ENCODE data around the gene SORCS2.

The SORCS2 gene

DNA sequence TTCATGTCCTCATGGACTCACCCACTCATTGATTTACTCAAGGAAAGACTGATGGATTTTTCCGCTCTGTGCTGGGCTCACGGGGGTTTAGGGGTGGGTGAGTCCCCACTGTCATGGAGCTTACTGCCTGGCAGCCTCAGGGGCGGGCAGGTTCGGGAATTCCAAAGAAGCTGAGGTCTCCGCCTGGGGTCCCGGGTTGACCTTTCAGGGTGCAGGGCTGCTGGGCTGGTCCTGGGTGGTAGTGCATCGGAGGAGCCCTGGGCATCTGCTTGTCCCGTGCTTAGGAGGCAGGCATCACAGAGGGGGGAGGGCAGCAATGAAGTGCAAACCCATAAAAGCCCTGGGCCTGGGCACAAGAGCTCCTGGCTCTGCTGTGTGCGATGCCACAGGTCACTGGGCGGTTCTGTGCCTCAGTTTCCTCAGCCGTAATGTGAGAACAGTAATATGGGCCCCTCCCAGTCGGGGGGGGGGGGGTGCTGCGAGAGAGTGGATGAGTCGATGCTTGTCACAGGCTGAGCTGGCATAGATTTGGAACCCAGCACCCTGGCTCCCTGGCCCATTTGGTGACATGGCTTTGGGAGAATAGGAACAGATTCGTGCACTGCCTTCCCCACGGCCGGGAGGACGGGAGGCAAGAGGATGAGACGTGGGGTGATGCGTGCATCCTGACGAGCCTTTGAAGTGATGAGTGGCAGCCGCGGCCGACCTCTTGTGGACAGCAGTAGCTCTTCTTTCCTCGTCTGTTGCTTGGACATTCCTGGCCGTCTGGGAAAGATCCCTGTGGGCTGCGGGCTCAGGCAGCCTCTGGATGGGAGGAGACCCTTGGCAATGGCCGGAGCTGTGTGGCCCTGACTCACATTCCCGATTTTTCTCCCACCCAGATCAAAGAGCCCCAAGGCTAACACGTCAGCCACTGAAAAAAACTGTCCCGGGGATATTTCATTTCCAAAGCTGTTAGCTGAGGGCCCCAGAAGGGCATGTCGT, 200.4 kb downstream of the SORCS2 start:
- TF ChIP-seq, protein P1, sequence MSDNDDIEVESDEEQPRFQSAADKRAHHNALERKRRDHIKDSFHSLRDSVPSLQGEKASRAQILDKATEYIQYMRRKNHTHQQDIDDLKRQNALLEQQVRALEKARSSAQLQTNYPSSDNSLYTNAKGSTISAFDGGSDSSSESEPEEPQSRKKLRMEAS (IDR thresholded peaks at IDR 0.05; ENCODE audit: low read depth, low read length) = no peak
- TF ChIP-seq MYC (IDR thresholded peaks at IDR 0.05; ENCODE audit: low read depth, low read length) (no peak), POLR2A (IDR thresholded peaks at IDR 0.05; ENCODE audit: extremely low read depth, insufficient read length) (no peak)
- TF ChIP-seq, protein P2, sequence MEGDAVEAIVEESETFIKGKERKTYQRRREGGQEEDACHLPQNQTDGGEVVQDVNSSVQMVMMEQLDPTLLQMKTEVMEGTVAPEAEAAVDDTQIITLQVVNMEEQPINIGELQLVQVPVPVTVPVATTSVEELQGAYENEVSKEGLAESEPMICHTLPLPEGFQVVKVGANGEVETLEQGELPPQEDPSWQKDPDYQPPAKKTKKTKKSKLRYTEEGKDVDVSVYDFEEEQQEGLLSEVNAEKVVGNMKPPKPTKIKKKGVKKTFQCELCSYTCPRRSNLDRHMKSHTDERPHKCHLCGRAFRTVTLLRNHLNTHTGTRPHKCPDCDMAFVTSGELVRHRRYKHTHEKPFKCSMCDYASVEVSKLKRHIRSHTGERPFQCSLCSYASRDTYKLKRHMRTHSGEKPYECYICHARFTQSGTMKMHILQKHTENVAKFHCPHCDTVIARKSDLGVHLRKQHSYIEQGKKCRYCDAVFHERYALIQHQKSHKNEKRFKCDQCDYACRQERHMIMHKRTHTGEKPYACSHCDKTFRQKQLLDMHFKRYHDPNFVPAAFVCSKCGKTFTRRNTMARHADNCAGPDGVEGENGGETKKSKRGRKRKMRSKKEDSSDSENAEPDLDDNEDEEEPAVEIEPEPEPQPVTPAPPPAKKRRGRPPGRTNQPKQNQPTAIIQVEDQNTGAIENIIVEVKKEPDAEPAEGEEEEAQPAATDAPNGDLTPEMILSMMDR (IDR thresholded peaks at IDR 0.05; ENCODE audit: low read depth, low read length) = no peak
- no peak overlapping the region for H3K4me3 ChIP-seq (ENCODE audit: low read depth, low read length)
- no peak for DNase-seq (ENCODE audit: low read depth)

DNA sequence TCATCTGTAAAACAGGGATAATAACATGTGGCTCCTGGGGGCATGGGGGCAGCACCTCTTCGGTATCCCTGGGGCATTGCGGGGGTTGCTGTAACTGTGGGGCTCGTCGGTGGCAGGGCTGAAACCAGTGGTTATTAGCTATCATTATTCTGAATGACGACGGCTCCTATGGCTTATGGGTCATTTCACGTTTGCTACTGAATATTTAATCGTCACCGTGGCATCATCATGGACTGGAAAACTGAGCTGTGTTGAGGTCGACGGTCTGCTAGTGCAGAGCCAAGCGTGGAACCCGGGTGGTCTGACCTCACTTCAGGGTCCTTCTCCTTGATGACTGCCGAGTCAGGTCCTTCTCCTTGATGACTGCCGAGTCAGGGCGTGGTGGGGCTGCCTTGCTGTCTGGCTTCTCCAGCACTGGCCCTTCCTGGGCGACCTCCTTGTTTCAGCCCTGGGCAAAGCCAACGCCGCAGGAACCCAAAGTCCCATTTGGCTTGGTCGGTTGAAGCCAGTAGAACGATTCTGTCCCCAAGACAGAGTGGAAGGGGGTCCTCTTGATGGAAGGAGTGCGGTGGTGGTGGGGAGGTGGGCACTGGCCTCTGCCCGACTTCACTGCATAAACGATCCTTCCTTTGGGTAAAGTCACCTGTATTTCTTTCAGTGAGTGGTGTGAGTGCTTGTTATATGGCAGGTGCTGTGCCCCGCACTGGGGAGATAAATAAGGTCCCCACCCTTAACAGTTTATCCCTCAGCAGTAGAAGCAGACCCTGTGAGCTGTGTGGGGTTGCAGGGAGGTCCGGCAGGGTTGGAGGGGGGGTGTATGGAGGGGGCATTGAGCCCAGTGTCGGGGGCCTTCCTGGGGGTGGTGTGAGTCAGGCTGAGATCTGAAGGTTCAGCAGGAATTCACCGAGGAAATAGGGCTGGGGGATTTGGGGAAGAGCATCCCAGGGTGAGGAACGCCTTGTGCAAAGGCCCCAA, 201.6 kb downstream of the SORCS2 start:
- TF ChIP-seq, protein P2 (IDR thresholded peaks at IDR 0.05; ENCODE audit: low read depth, low read length) = no peak
- TF ChIP-seq, protein P1 (IDR thresholded peaks at IDR 0.05; ENCODE audit: low read depth, low read length) = no peak
- TF ChIP-seq MYC (IDR thresholded peaks at IDR 0.05; ENCODE audit: low read depth, low read length) = no peak
- no peak for TF ChIP-seq POLR2A (IDR thresholded peaks at IDR 0.05; ENCODE audit: extremely low read depth, insufficient read length)
- DNase-seq (ENCODE audit: low read depth) = no peak
- no peak overlapping the region for H3K4me3 ChIP-seq (ENCODE audit: low read depth, low read length)

DNA sequence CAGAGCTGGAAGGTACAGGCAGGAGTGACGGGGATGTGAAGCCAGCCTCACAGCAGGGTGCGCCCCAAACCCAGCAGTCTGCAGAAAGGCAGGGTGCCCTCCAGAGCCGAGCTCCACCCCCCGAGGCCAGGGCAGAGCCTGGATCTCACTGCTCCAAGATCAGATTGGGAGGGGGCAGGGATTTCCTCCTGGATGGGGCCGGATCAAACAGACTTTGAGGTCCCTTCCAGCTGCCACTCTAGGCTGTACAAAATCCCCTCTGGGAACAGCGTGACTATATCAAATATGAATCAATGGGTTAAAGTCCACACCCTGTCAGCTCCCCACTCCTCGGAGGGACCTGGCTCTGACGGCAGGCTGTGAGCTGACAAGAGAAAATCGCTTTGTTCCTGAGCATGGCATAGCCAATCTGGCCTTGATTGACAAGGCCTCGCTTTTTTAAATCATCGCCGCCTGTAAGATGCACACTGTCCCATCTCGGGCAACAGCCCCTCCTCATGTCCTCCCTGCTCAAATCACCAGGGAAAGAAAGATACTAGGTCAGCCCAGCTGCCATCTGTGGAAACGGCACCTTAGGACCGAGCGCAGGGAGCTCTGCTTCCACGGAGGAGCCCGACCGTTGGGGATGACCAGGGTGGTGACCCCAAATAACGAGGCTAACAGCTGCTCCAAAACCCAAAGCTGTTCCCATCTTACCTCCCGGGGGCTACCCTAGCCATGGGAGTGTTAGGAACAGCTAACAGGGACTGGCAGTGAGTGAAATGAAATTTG, 202.5 kb downstream of the SORCS2 start:
- TF ChIP-seq MYC (IDR thresholded peaks at IDR 0.05; ENCODE audit: low read depth, low read length) = no peak
- no peak for TF ChIP-seq POLR2A (IDR thresholded peaks at IDR 0.05; ENCODE audit: extremely low read depth, insufficient read length)
- TF ChIP-seq, protein P2 (IDR thresholded peaks at IDR 0.05; ENCODE audit: low read depth, low read length) = no peak
- TF ChIP-seq, protein P1 (IDR thresholded peaks at IDR 0.05; ENCODE audit: low read depth, low read length) = no peak
- DNase-seq (ENCODE audit: low read depth) = no peak
- H3K4me3 ChIP-seq (ENCODE audit: low read depth, low read length) = no peak overlapping the region

DNA sequence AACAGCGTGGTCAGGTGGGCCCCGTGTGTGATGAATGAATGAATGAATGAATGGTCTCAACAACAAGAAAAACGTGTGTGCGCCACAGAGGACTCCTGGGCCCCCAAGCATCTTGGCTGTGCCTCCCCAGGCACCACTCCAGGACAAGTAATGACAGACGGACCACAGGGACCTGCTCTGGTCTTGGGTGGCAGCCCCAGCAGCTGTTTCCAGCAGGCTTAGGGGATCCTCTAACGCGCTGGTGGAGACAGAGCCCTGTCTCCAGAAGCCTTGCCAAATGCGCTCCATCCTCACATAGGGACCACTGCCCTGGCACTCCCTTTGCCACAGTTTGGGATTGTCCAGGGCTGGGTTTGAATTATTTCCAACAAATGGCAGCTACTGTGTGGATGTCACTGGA, 203.3 kb downstream of the SORCS2 start:
- TF ChIP-seq, protein P1 (IDR thresholded peaks at IDR 0.05; ENCODE audit: low read depth, low read length) = no peak
- no peak for TF ChIP-seq MYC (IDR thresholded peaks at IDR 0.05; ENCODE audit: low read depth, low read length)
- TF ChIP-seq, protein P2 (IDR thresholded peaks at IDR 0.05; ENCODE audit: low read depth, low read length) = no peak
- TF ChIP-seq POLR2A (IDR thresholded peaks at IDR 0.05; ENCODE audit: extremely low read depth, insufficient read length) = no peak
- DNase-seq (ENCODE audit: low read depth) = no peak
- no peak overlapping the region for H3K4me3 ChIP-seq (ENCODE audit: low read depth, low read length)
